ENCODE results near the gene CAST.
A peak's percentile ranks its signal among the peaks of the same experiment; 100 is the strongest.

The CAST gene

DNA sequence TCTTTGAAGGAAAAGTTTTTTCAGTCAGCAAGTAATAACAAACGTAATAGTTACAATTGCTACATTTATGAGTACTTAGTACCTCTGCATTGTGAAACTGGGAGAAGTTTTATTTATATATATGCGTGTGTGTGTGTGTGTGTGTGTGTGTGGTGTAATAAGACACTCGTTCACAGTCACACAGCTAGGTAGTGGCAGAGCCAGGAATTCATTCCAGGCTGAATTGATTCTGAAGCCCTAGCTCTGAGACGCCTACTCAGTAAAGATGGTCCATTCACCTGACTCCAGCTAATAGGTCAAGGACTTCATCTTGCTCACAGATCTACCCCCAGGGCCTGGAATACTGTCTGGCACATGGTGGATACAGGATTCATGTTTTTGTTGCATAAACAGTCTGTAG lies 13.6 kb upstream of the CAST start:
- DNase-seq, result no peak

DNA sequence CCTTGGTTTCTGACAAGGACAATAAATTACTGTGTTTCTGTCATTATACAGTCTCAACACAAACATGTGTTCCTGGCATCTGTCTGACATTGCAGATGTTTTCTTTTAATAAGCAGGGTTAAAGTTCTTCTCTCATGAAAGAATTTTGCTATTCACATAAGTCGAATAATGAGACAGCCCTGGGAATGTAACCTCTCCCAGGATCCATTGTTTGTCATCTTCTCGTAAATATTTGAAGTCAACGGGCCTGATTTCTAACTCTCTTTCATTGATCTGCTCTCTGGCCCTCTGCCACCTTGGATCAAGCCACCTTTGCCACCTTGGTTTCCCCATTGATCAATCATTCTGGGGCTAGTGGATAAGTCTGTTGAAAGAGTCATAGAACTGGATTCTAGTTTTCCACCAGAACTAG lies 12.9 kb upstream of the CAST start:
- DNase-seq, result no peak

DNA sequence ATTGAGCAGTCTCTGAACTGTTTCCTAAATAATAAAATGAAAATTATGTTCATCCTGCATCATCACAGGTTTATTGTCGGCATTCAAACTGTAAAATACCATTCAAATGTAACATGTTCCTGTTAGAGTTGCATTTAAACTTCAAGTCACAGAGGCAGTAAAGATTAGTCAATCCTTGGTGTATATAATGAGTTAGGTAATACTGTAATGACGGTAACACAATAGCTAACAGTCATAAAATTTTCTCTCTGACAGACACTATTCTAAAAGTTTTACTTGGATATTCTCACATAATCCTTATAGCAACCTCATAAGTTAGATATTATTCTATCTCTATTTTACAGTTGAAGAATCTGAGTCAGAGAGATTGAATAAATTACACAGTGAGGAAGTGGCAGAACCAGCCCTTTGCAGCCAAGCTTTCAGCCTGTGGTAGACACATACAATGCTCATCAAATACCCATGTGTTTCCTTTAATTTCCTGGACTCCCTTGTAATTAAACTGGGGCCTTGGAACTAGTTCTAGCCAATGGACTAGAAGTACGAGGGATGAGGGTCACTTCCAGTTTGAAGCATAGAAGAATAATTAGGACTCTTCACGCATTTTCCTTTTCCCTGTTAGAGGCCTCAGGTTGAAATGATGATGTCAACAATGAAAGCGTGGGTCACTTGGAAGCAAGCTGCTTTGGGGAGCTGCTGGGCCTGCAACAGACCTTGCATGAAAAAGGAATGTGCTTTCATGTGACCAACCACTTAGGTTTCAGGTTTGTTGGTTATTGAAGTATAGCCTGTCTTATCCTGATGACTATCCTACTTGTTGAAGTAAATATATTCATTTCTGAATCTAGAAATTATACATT lies 12.3 kb upstream of the CAST start:
- DNase-seq, result no peak

DNA sequence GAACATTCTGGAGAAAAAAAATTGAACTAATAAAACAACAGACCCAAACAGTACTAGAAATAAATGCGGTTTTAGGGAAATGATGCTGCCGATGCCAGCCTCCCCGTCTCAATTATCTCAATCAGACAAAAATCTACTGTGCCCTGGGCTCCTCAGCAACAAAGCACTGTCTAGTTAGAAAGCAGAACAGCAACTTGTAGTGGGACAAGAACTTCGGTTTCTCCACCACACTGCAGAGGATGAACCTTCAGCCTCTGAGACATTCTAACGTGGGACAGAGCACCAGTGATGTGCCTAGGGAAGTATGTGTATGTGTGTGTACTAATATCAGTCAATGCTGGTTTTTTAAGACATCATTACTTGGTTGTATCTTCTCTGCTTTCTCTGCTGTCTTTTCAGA lies 11.1 kb upstream of the CAST start:
- no peak for DNase-seq

DNA sequence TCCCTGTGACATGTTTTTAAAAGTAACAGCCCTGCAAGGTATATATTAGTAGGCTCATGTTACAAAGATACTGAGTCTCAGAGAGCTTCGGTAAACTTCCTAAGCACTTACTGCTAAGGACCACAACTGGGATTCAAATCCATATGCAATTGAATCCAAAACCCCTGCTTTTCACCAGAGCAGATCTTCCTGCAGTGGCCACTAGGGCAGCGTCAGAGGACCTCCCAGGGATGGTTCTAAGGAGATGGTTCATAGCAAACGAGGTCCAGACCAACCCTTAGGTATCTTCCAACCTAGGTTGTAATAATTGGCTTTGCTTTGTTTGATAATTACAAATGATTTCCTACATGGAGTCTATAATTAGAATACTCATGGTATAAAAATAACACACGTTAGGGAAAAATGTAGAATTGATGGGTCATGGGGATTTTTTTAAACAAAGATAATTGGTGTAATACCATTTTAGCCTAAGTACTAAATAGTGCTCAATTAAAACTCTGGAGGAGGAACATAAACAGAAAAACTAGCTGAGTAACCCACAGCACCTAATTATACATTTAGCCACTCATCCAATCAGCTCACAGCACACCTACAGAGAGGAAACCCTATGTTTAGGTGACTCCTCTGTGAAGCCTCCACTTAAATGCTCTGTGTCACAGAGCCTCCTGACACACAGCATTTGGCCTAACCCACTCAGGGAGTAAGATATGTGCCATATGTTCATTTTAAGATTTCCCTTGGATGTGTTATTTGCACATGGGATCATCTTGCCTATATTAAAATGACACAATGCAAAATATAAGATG lies 10.0 kb upstream of the CAST start:
- DNase-seq, result no peak

DNA sequence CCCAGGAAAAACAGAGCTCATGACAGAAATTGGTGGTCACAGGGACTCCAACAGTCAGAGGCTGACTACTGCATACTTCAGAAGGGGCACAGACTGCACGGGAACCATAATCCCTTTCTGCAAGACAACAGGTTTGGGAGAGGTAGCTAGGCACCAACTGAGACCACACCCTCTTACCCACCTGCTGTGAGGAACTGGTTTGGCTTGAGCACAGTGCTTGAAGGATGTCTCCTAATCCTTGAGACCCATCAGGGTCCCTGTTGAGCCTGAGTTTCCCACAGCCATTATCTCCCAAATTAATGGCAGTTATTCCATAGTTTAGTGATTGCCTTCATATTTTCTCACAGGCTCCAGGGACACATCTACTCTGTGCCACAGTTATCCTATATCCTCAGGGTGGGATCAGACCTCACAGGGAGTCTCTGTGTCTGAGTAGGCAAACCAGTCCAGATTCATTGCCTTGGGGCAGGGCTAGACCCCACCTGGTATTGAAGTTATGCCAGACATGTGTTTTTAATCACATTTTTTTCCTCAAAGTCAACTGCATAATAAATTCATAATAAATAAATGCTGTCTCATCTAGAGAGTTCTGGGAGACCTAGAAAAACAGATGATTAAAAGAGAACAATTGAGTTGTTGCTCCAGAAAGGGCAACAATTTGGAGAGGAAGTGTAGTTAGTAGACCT lies 9.3 kb upstream of the CAST start:
- peak; percentile 88 for DNase-seq

DNA sequence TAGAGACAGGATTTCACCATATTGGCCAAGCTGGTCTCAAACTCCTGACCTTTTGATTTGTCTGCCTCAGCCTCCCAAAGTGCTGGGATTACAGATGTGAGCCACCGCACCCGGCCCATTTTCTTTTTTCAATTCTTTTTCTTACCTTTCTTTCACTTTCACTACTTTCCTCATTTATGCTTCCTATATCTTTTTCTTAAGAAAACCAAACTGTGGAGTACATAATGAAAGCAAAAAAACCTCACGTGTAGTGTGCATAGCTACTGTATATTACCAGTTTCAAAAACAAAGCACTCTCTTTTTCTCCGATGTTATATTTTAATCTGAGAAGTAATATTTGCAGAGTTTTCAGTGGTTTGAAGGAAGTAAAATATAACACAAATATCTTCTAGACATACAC lies 8.0 kb upstream of the CAST start:
- DNase-seq, result no peak

DNA sequence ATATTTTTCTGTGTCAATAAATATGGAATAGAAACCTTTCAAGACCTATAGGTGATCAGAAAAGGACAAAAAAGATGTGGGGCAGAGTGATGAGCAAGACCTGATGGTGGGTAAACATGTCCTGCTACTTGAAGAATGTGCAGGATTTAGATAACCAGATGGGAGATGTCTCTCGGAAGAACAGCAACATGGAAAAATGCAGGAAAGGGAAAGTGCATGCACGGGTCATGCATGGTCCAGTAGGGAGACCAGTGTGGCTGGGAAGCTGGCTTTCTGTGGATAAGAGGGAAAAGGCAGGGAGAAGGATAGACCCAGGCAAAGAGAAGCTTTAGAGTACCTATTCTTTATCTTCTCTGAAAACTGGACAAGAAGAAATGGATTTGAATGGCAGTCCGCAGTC lies 7.1 kb upstream of the CAST start:
- no peak for DNase-seq

DNA sequence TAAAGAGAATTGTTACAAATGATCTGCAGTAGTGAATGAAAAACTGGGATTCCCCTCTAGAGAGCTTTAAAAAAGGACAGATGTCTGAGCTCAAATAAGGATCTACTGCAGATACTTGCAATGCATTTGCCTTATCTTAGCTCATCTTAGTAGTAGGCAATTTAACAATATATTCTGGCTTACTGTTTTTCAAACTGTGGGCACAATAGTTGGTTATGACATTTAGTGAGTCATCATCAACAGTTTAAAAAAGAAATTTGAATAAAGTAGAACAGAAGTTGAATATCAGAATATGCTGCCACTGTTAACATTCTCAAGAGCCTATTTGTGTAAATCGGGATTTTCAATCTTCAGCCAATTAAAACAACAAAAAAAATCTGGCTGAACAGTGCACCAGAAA lies 6.7 kb upstream of the CAST start:
- DNase-seq, result no peak

DNA sequence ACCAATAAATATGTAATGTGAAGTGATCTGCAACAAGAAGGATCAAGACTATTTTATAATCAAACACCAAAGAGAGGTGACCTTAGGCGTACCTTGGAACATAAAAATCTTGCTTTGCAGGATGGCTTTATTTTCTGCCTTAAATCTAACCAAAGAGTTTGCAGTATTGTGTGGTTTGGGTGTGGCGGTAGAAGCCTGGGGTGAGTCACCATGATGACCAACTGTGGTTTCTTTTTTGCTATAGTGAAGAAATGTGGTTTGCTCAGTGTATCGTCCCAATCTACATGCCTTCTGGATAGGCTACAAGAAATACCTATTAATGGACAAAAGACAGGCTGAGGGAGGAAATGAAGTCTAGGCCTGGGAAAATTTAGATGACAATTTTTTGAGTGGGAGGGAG lies 5.1 kb upstream of the CAST start:
- no peak for DNase-seq

DNA sequence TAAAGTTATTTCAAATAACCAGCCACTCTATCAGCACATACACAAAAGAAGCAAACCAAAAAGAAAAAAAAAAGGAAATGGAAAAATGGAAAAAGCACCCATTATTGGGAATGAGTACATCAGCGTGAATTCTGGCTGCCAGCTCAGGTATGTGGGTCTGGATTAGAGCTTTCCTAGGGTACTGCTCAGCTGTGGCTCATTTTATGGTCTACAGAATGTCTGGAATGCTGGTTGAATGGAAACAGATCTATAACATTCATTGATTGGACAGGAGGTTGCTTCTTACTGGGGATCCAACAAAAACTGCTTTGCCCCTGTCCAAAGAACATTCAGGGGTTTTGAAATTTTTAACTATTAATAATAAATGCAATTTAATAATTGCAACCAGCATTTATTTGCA lies 3.9 kb upstream of the CAST start:
- no peak for DNase-seq

DNA sequence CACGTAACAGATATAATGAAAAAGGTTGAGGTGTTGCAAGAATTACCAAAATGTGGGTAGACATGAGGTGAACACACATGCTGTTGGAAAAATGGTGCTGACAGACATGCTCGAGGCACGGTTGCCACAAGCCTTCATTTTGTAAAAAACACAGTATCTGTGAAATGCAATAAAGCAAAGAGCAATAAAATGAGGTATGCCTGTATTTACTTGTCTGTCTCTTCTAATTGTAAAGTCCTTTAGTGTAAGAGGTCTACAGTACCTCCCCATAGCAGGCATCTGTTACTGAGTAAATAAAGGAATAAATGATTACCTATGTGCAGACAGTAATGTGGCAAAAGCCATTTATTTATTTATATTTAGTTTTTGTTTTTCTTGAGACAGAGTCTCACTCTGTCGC lies 3.0 kb upstream of the CAST start:
- DNase-seq, result no peak

DNA sequence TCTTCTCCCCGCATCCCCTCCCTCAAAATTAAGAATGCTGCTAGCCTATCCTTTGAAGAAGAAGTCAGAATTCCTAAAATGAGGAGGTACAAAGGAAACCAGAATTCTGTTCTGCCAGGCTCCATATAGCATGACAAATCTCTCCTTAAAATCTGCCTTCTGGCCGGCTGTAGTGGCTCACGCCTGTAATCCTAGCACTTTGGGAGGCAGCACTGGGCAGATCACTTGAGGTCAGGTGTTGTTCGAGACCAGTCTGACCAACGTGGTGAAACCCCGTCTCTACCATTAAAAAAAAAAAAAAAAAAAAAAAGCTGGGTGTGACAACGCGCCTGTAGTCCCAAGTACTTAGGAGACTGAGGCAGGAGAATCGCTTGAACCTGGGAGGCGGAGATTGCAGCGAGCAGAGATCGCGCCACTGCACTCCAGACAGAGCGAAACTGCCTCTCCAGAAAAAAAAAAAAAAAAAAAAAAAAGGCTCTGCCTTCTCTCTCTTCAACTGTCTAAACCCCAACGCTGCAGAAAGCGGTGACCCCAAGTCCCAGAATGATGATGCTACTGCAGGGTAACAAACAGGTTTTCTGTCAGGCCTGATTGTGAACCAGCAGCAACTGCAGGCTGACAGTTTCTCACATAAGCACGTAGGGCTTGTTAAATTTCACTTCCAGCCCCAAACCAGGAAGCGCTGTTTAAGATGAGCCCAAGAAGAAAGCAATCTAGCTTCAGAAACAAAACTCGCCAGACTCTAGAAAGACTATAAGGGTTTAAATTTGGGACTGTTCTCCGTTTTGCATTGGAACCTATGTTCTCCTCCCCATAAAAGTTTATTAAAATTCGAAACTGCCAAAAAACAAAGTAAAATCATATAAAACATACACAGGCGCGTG lies 963 bp upstream of the CAST start:
- no peak for DNase-seq

DNA sequence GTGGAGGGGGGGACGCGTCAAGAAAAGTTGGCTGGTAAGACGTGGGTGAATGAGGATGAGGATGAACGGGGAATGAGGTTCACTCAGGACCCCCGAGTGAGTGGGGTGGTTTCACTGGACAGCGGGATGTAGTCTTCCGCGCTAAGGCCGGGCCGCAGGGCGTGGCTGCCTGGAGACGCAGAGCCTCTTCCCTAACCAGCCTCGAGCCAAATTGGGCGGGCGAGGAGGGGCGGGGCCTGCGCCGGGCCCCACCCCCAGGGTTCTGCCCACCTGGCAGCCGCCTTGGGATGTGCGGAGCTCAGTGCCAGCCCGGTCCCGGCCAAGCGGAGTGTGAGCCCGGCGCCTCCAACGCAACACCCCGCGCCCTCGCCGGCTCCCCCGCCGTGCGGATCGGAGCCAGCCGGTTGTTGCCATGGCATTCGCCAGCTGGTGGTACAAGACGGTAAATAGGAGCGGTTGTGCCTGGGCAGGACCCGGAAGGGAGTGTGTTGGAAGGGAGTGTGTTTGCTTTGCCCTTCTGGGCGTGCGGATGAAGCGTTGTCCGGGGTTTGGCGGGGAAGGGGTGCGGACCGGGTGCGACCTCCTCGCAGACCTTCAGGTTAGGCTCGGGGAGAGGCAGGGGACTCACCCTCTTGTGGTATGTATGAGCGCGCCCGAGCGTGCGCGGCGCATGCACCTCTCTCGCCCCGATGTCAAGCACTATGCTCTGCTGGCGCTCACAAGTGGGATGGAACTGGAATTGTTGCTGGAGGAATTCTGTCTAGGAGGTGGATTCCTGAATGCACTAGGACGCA lies 746 bp downstream of the CAST start:
- DNase-seq, result peak; percentile 62

DNA sequence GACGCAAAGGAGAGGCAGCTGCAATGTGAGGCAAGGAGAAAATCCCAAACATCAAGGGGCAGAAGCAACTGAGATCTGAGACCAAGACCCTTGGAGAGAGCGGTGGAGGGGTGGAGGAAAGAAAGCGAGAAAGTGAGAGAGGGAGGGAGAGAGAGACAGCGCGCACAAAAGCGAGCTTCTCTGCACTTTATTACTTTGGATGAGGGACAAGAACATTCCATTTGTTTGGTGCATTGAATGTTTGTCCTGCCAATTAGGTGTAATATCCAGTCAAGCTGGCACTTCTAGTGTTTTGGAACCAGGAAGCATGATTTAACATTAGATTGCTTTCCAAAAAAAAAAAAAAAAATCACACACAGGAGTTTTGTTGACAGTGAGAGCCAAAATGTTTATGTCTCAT lies 1.4 kb downstream of the CAST start:
- DNase-seq, result no peak

DNA sequence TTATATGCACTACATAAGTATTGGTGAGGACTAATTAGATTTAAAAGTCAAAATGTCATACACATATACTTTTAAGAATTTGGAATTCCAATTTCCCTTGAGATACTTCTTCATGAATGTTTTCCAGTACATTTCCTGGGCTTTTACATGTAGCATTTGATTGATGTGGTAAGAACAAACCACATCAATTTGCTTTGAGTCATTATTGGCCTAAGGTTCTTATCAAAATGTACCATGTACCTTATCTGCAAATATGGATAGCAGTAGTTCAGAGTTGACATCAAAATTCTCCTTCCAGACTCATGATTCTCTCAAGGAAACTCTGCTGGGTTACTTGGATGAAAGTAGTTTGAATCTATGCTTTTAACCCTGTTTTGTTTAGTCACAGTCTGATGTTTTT lies 2.5 kb downstream of the CAST start:
- DNase-seq, result no peak

DNA sequence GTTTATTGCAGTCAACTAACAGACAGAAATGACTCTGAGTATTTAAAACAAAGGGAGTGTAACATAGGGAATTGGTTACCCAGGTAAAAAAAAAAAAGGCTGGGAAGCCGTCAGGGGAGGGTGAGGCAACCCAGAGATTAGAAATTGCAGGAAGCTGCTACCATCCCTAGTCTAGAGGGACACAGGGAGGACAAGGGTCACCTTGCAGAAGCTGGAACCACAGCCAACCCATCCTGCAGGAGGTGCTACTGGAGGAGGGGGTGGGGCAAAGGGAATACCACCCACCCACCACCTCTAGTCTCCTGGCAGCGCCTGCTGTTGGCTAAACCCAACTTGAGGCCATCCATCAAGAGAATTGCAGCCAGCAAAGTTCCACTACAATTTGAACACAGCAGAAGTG lies 6.5 kb downstream of the CAST start:
- no peak for DNase-seq

DNA sequence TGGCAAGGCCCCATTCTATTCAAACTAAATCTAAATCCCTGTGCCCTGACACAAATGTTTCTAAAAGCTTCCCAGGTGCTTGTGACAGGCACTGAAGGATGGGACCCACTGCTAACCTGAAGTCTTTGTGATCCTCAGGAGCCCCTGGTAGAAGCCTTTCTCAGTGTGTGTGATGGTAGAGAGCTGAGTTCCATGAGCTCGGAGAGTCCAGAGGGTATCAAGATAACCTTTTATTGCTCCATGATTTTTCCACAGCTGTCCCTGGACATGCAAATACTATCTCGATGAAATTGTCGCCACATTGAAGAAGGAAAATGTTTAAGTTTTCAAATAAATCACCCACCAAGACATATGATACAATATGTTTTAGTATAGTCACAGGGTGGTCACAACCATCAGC lies 7.7 kb downstream of the CAST start:
- no peak for DNase-seq

DNA sequence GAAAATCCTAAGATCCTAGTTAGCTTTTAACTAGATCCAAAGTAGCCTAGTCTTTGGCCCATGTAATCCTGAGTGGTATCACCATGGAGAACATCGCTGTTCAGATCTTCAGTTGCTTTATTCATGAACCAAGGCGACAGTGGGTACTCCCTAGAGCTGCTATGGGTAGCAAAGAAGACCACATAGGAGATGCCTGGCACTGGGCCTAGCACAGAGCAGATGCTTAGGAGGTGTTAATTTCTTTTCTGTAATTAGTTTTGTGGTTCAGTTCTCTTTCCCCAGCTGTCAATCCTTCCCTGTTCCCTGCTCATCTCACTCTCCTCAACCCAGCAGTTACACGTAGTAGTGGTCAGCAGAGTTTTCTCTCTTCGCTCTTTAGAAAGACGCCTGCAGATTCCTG lies 9.3 kb downstream of the CAST start:
- DNase-seq, result no peak

DNA sequence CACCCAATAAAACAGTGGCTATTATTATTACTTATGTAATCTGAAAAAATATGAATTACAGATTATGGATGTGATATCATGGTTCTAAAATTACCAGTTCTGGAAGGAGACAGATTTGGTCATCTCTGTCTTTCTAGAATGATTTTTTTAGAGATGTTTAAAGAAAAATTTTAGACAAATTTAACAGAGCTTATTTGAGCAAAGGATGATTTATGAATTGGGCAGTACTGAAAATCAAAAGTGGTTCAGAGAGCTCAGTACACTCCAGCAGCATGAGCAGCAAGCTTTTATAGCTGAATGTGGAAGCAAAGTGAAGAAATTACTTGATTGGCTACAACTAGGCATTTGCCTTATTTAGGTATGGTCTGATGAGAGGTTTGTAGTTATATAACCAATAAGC lies 11.0 kb downstream of the CAST start:
- no peak for DNase-seq

DNA sequence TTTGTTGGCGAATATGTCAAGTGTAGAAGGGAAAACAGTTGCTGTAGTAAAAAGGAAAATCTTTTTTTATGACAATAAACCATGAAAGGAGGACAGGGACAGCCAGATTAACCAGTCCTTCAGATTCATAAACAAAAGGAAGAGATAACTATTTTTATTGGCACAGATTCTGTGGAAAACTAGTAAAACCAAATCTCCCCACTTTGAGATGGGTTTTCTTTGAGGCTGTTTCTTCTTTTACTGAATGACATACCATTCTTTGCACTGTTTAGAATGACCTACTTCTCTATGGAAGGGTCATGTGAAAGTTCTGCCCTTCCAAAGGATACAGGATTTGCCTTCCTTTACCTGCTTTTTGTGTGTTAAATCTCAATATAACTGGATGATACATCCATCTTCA lies 13.7 kb downstream of the CAST start:
- no peak for DNase-seq

DNA sequence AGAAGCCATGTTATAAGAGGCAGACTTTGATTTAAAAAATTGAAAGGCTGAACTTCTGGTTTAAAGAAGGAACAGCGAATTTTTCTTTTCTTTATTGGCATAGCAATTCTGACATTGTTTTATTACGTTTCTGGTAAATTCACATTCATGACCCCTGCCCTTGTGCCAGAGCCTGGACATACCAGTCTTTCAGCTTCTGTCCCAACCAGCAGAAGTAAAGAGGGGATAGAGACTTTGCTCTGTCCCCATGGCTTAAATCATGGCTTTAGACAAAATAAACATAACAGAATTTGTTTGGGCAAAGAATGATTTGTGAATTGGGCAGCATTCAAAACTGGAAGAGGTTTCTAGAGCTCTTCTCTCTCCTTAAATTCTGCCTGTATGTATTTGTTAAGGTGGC lies 15.3 kb downstream of the CAST start:
- DNase-seq, result no peak
